ACHN (cell line): ENCODE results near the gene NFATC3.

Experiments used
- DNase-seq: peaks from one replicate; pipeline ENCODE4 v3.0.0-alpha.2; 2015
- in situ Hi-C: cut with HindIII; loops from 2 replicates; pipeline ENCODE4 v1.10.0; 2017; ENCODE audit warnings: low sequenced_read_pairs, low pct_ligation_motif_present, low pct_unique_long_range_greater_than_20kb

The NFATC3 gene

GRCh38 chr16:68272507-68273209, 187.5 kb downstream of the NFATC3 start:
- in situ Hi-C loops, result no loop called here

GRCh38 chr16:68273459-68273858, 188.3 kb downstream of the NFATC3 start:
- no peak for DNase-seq
- in situ Hi-C loops, result no loop called here

More at GRCh38 chr16:68272507-68273209, 187.5 kb downstream of the NFATC3 start:
- DNase-seq, result no peak

GRCh38 chr16:68273896-68274295, 188.7 kb downstream of the NFATC3 start:
- in situ Hi-C loops, result no loop called here
- DNase-seq, result no peak

- in situ Hi-C loops, result no loop called here
- no peak for DNase-seq
Observed at GRCh38 chr16:68274441-68274840, 189.3 kb downstream of the NFATC3 start.

GRCh38 chr16:68275611-68276191, 190.5 kb downstream of the NFATC3 start:
- no peak for DNase-seq
- in situ Hi-C loops, result no loop called here

- in situ Hi-C loops, result no loop called here
- DNase-seq, result no peak
Observed at GRCh38 chr16:68276223-68276622, 191.1 kb downstream of the NFATC3 start.
